Posterior cingulate gyrus (tissue), 11 donors: ENCODE results near the gene FGGY.

ENCODE experiments used
- DNase-seq, 10 donors: peaks; one replicate each; pipeline versions ENCODE4 v3.0.0 to v3.0.0-alpha.2; 2020 to 2021; ENCODE audit warnings: mixed read lengths in 3 of 10
- intact Hi-C: fragments of 100-400 bp; cut with DNase I; formaldehyde crosslinking; loops from one replicate; pipeline ENCODE4 v1.15.1; 2023

The FGGY gene

GRCh38 chr1:59685101-59685500 is 388.2 kb downstream of the FGGY start:
- intact Hi-C loops, result no loop called here
- DNase-seq, result no peak

- intact Hi-C loops, result no loop called here
- no peak for DNase-seq
Measured at GRCh38 chr1:59685666-59686065, 388.8 kb downstream of the FGGY start.

DNA sequence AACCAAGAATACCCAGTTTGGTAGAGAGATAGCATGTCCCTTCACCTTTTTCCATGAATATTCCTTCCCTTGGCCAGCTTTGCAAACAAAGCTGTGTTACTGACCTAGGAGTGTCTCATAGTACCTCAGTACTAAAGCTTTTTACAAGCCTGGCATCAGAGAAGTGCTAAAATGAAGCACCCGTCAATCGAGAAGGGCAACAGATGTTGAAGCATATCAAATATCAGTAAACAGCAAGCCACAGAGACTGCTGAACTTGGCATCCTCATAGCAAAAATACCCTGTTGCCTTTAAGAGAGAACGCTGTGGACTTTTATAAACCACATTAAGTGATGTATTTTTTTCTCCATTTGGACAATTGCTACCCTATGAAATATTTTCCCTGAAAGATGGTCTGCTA is 389.3 kb downstream of the FGGY start:
- intact Hi-C loops, result no loop called here
- no peak for DNase-seq

- intact Hi-C loops, result no loop called here
- no peak for DNase-seq
Measured at GRCh38 chr1:59686574-59686973, 389.7 kb downstream of the FGGY start.

DNA sequence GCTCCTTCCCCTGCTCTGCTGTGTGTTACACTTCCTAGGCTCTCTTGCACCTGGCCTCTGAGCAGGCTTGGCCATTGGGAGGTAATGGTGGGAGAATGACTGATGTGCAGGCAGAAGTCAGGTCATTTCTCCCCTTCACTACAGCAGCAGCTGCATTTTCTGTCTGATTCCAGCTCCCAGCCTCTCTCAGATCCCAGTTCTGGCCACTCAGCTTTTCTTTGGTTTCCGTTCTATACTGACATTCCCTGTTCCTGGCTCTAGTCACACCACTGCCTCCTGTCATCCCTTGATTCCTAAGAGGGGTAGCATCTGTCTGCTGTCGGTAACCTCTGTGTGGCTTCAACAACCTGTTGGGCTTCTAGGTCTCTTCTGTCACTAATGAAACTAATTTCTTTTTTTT is 390.2 kb downstream of the FGGY start:
- no peak for DNase-seq
- intact Hi-C loops, result no loop called here

- DNase-seq, result no peak
- intact Hi-C loops, result no loop called here
Measured at GRCh38 chr1:59688976-59689375, 392.1 kb downstream of the FGGY start.

DNA sequence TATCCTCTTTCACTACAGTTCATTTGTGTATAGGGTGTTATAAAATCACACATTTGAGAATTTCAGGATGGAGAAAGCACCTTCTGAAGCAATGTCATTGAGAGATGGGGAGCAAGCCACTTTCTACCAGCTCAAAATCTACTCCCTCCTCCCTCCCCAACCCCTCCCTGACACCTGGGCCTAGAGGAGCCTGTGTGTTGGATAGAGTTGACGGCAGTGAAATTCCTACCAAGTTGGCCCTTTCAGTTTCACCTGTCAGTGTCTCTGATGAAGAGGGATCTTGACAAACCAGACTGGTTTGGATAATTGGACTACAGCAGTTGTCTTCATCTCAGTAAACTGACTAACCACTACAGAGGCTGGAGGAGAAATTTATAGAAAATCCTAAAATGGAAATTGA is 392.8 kb downstream of the FGGY start:
- DNase-seq, result no peak
- intact Hi-C loops, result no loop called here

- DNase-seq, result no peak
- intact Hi-C loops, result no loop called here
Measured at GRCh38 chr1:59690171-59690930, 393.5 kb downstream of the FGGY start.

GRCh38 chr1:59691261-59691660 is 394.4 kb downstream of the FGGY start:
- intact Hi-C loops, result no loop called here
- no peak for DNase-seq

- intact Hi-C loops, result no loop called here
- no peak for DNase-seq
Measured at GRCh38 chr1:59692591-59692990, 395.7 kb downstream of the FGGY start.

DNA sequence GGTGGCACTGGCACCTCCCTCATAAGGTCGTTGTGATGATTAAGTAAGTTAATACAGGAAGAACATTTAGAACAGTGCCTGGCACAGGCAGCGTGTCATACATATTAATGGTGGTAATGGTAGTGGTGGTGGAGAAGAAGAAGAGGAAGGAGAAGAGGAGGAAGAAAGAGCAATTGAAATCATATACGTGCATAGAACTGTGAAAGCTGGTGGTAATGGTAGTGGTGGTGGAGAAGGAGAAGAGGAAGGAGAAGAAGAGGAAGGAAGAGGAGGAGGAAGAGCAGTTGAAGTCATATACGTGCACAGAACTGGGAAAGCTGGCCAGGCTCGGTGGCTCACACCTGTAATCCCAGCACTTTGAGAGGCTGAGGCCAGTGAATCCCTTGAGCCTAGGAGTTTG is 396.5 kb downstream of the FGGY start:
- intact Hi-C loops, result no loop called here
- no peak for DNase-seq

DNA sequence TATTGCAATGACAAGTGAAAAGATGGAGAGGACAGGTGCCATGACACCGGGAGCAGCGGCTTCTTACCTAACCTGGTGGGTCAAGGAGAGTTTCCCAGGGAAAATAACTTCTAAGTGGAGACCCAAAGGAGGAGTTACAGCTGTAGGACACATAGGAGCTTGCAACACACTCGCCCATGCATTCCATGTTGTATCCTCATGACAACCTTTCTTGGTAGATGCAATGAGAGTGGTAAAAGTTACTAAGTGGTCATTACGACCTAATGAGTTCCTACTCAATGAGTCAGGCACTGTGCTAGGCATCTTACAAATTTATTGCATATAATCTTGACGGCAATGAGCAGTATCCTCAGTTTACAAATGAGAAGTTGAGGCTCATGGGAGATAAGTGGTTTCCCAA is 398.4 kb downstream of the FGGY start:
- intact Hi-C loops, result no loop called here
- no peak for DNase-seq

GRCh38 chr1:59696421-59697115 is 399.7 kb downstream of the FGGY start:
- DNase-seq, result no peak
- intact Hi-C loops, result no loop called here

DNA sequence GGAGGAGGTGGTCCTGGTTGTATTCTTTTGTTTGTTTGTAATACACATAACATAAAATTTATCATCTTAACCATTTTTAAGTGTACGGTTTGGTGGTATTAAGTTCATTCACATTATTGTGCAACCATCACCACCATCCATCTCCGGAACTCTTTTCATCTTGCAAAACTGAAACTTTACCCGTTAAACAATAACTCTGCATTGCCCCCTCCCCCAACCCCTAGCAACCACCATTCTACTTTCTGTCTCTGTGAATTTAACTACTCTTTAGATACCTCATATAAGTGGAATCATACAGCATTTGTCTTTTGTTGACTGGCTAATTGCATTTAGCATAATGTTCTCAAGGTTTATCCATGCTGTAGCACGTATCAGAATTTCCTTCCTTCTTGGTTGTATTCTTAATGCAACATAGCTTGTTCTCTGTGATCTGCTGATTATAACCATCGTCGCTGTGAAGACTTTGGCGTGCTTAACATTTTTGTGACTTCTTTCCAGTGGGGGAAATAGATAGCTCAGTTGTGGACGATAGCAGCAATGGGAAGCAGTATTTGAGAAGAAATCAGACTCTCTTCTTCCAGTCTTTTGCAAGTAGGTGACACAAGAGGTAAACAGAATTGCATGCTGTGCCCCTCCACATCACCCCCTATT is 400.4 kb downstream of the FGGY start:
- no peak for DNase-seq
- intact Hi-C loops, result no loop called here

- intact Hi-C loops, result no loop called here
- DNase-seq, result no peak
Measured at GRCh38 chr1:59698386-59698785, 401.5 kb downstream of the FGGY start.

GRCh38 chr1:59699227-59699847 is 402.4 kb downstream of the FGGY start:
- intact Hi-C loops, result no loop called here
- DNase-seq, result peak in 2 of 10 donors; percentile 11 to 19

GRCh38 chr1:59701376-59701775 is 404.5 kb downstream of the FGGY start:
- intact Hi-C loops, result loop anchor here (10.0 kb wide), 1 partner anchor 53 kb away; no protein-coding TSS in a partner anchor
- no peak for DNase-seq

DNA sequence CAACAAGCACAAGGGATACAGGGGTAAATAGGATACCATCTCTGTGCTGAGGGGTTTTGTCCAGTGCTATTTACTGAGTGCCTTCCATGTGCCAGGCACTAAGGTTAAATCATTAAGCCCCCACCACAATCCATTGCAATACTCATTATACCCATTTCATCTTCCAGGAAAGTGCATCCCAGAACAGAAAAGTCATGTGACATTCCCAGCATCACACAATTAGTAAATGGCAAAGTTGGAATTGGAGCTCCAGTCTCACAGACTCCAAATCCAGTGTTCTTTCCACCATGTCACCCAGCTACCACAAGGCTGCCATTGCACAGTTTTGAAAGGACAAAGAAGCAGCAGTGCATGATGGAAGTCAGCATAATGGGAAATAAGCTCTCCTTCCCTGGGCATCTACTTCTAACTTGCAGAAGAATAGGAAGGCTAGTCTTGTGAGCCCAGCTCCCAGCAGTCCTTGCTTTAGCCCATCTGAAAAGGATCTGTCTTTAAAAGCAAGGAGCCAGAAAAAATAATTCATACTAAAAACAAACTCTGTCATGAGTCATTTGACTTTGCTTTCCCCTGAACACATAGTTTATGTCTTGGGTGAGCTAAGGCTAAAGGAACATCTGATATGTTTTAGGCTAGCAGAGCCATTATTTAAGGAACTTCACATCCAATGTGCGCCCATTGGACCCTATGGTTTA is 406.5 kb downstream of the FGGY start:
- intact Hi-C loops, result loop anchor here (10.0 kb wide), 1 partner anchor 51 kb away; no protein-coding TSS in a partner anchor

DNA sequence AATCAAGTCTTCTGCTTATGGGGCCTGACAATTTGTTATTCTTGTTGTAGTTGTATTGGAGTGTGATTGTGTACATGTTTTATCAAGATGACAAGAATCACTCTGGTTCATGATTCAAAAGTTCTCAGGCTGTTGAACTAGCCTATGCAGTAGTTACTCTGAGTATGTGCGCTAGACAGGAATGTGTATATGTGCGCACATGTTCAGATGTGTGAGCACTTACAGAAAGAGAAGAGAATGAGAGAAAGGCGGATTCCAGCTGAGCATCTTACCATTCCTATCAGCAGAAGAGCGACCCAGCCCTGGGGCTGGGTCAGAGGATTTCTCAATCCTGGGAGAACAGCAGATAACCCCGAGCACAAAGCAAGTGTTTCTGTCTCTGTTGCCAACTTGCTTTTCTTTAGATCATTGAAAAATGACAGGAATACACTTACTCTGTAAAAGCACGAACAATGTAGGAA is 407.1 kb downstream of the FGGY start:
- no peak for DNase-seq
- intact Hi-C loops, result loop anchor here (10.0 kb wide), 1 partner anchor 51 kb away; no protein-coding TSS in a partner anchor

More for the DNA sequence above, 406.5 kb downstream of the FGGY start:
- no peak for DNase-seq

GRCh38 chr1:59704716-59705115 is 407.8 kb downstream of the FGGY start:
- DNase-seq, result no peak
- intact Hi-C loops, result loop anchor here (10.0 kb wide), 1 partner anchor 50 kb away; no protein-coding TSS in a partner anchor
